Measurements from ENCODE around the gene SLC24A3. TPM values are rescaled to one million over a fixed set of nuclear protein-coding genes. Genes with fewer than 3 reads are reported as not detected.

SLC24A3 gene
- total RNA-seq, 2 experiments from 2014 or later = not detected

- Histone ChIP-seq H3K4me1 (ENCODE audit: insufficient read depth, low read length, poor library complexity, severe bottlenecking) (no peaks in the 10 kb centered on the region), H4K20me1 (ENCODE audit: insufficient read depth, low read length) (no peaks in the 10 kb centered on the region), H3K4me2 (ENCODE audit: low read length) (no peak overlapping the region), H3K27ac (ENCODE audit: low read depth, low read length, poor library complexity, severe bottlenecking) (no peak overlapping the region), H3K9me3 (ENCODE audit: low read length) (no peaks in the 10 kb centered on the region), H2AFZ (ENCODE audit: low read length) (no peak overlapping the region), H3K4me3 (ENCODE audit: low read depth, low read length, poor library complexity, severe bottlenecking) (no peak overlapping the region), H3K36me3 (ENCODE audit: insufficient read depth, low read length) (no peaks in the 10 kb centered on the region), H3K9me2 (ENCODE audit: insufficient read depth, low read length) (no peaks in the 10 kb centered on the region), H3K79me2 (ENCODE audit: insufficient read depth, low read depth, low read length) (no peaks in the 10 kb centered on the region)
- no TSS peak for BruUV-seq (replicated peaks)
- peak; percentile 63 for DNase-seq (ENCODE audit: low spot score)
- intact Hi-C loops (cut with micrococcal nuclease; ENCODE audit: unreplicated experiment) = loop anchor here (1.0 to 10.0 kb wide), 3 partner anchors 34 to 1027 kb away; no protein-coding TSS in a partner anchor
- CTCF ChIA-PET (ENCODE audit: unreplicated experiment) = no interaction called here
- peak; percentile 95 for TF ChIP-seq CTCF (conservative IDR thresholded peaks at IDR 0.05; ENCODE audit: low read length)
- TF ChIP-seq EZH2phosphoT487 (IDR thresholded peaks at IDR 0.05; ENCODE audit: borderline replicate concordance, low read depth, low read length) = no peak
- POLR2A ChIA-PET = interaction anchor here (0.6 to 1.8 kb wide), 2 partner anchors 32 to 79 kb away, joined by 3 to 4 read pairs; no protein-coding TSS in a partner anchor
Measured at GRCh38 chr20:19661717-19662636, 449.5 kb downstream of the SLC24A3 start.

GRCh38 chr20:19662637-19662995 lies 450.2 kb downstream of the SLC24A3 start:
- TF ChIP-seq CTCF (conservative IDR thresholded peaks at IDR 0.05; ENCODE audit: low read length) = no peak; the same call in 1 of the 2 replicates
- TF ChIP-seq EZH2phosphoT487 (IDR thresholded peaks at IDR 0.05; ENCODE audit: borderline replicate concordance, low read depth, low read length) = no peak
- Histone ChIP-seq H3K36me3 (ENCODE audit: insufficient read depth, low read length) (no peaks in the 10 kb centered on the region), H3K4me1 (ENCODE audit: insufficient read depth, low read length, poor library complexity, severe bottlenecking) (no peaks in the 10 kb centered on the region), H3K9me2 (ENCODE audit: insufficient read depth, low read length) (no peaks in the 10 kb centered on the region), H4K20me1 (ENCODE audit: insufficient read depth, low read length) (no peaks in the 10 kb centered on the region), H3K4me3 (ENCODE audit: low read depth, low read length, poor library complexity, severe bottlenecking) (no peak overlapping the region), H3K79me2 (ENCODE audit: insufficient read depth, low read depth, low read length) (no peaks in the 10 kb centered on the region), H2AFZ (ENCODE audit: low read length) (no peak overlapping the region), H3K4me2 (ENCODE audit: low read length) (no peak overlapping the region), H3K27ac (ENCODE audit: low read depth, low read length, poor library complexity, severe bottlenecking) (no peak overlapping the region), H3K9me3 (ENCODE audit: low read length) (no peaks in the 10 kb centered on the region)
- BruUV-seq (replicated peaks) = no TSS peak
- intact Hi-C loops (cut with micrococcal nuclease; ENCODE audit: unreplicated experiment) = loop anchor here (1.0 to 10.0 kb wide), 3 partner anchors 34 to 1028 kb away; no protein-coding TSS in a partner anchor
- CTCF ChIA-PET (ENCODE audit: unreplicated experiment) = interaction anchor here (1.2 kb wide), 1 partner anchor 11 kb away, joined by 3 read pairs; no protein-coding TSS in a partner anchor
- POLR2A ChIA-PET = interaction anchor here (1.8 kb wide), 1 partner anchor 32 kb away, joined by 4 read pairs; no protein-coding TSS in a partner anchor
- DNase-seq (ENCODE audit: low spot score) = no peak

DNA sequence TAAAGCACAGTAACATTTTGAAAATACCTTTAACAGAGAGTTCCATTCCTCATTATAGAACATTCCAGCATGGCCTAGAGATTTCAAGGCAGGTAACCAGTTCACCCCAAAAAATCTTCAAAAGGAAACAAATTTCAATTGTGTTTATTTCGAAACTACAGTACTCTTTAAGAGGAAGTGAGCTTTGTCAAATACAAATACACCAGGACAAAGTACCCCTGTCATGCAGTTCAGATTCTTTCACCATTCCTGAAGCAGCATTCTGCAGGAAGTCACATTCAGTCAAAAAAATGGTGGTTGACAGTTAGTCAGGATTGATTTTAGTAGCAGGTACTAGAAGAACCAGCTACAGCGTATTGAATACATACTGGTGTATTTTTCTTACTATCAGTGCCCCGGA lies 456.0 kb downstream of the SLC24A3 start:
- POLR2A ChIA-PET = no interaction called here
- Histone ChIP-seq H3K4me1 (ENCODE audit: insufficient read depth, low read length, poor library complexity, severe bottlenecking) (no peaks in the 10 kb centered on the region), H3K27ac (ENCODE audit: low read depth, low read length, poor library complexity, severe bottlenecking) (no peak overlapping the region), H3K36me3 (ENCODE audit: insufficient read depth, low read length) (no peaks in the 10 kb centered on the region), H3K4me2 (ENCODE audit: low read length) (no peak overlapping the region), H4K20me1 (ENCODE audit: insufficient read depth, low read length) (no peaks in the 10 kb centered on the region), H3K79me2 (ENCODE audit: insufficient read depth, low read depth, low read length) (no peaks in the 10 kb centered on the region), H3K4me3 (ENCODE audit: low read depth, low read length, poor library complexity, severe bottlenecking) (no peak overlapping the region), H2AFZ (ENCODE audit: low read length) (no peak overlapping the region), H3K9me2 (ENCODE audit: insufficient read depth, low read length) (no peaks in the 10 kb centered on the region), H3K9me3 (ENCODE audit: low read length) (no peaks in the 10 kb centered on the region)
- DNase-seq (ENCODE audit: low spot score) = no peak
- CTCF ChIA-PET (ENCODE audit: unreplicated experiment) = no interaction called here
- no TSS peak for BruUV-seq (replicated peaks)
- TF ChIP-seq CTCF (conservative IDR thresholded peaks at IDR 0.05; ENCODE audit: low read length) = no peak
- intact Hi-C loops (cut with micrococcal nuclease; ENCODE audit: unreplicated experiment) = loop anchor here (10.0 kb wide), 1 partner anchor 1034 kb away; no protein-coding TSS in a partner anchor

All from OCI-LY7 (cell line).